K562 (cell line): ENCODE results near the gene FSTL3. TPM values are rescaled to one million over a fixed set of nuclear protein-coding genes. Genes with fewer than 3 reads are reported as not detected.

Experiments
- BMI1 ChIP-seq: fragments of 150-350 bp; IDR thresholded peaks from 2 replicates; pipeline ENCODE4 v1.6.1; 2014; ENCODE audit warnings: low read length
- GTF2E2 ChIP-seq: fragments of 200-800 bp; sonication (Bioruptor generic); IDR thresholded peaks from 2 replicates; pipeline ENCODE4 v1.6.1; 2016; ENCODE audit warnings: missing genetic modification characterization, missing compliant biosample characterization
- GTF3C2 ChIP-seq: IDR thresholded peaks from 3 replicates; pipeline ENCODE4 v1.6.1; 2011; ENCODE audit warnings: borderline replicate concordance, mild to moderate bottlenecking, moderate library complexity; ENCODE audit not compliant: insufficient read length; ENCODE audit errors: extremely low read depth
- KAT7 ChIP-seq: sonication (generic); formaldehyde crosslinking; IDR thresholded peaks from 2 replicates; pipeline ENCODE4 v1.8.0; 2022; ENCODE audit warnings: missing genetic modification reagents, mild to moderate bottlenecking, borderline replicate concordance
- MNT ChIP-seq, 2 experiments: fragments of 450-650 bp; conservative IDR thresholded peaks; 2 replicates each; pipeline ENCODE4 v1.6.1; 2017; ENCODE audit warnings: mild to moderate bottlenecking in 2 of 2, moderate library complexity in 2 of 2
- PHF8 ChIP-seq: fragments of 200-600 bp; sonication (generic); IDR thresholded peaks from 2 replicates; pipeline ENCODE4 v1.6.1; 2012; ENCODE audit warnings: mixed run types, mild to moderate bottlenecking, inconsistent platforms, low read length, moderate library complexity, borderline replicate concordance
- POLR2AphosphoS2 ChIP-seq: IDR thresholded peaks from 2 replicates; pipeline ENCODE4 v1.6.1; 2012; ENCODE audit warnings: low read length, improper control_type of control experiment
- SAP30 ChIP-seq: fragments of 200-600 bp; sonication (generic); IDR thresholded peaks from 2 replicates; pipeline ENCODE4 v1.6.1; 2012; ENCODE audit warnings: borderline replicate concordance, low read depth, mild to moderate bottlenecking, moderate library complexity, low read length, control low read depth, inconsistent platforms; ENCODE audit not compliant: insufficient read depth, poor library complexity, severe bottlenecking
- SNIP1 ChIP-seq: fragments of 450-650 bp; IDR thresholded peaks from 2 replicates; pipeline ENCODE4 v1.7.1; 2017; ENCODE audit warnings: low read depth, mild to moderate bottlenecking
- SRSF9 ChIP-seq: fragments of 200-400 bp; formaldehyde crosslinking; IDR thresholded peaks from 2 replicates; pipeline ENCODE4 v1.6.1; 2017; ENCODE audit warnings: low read depth, low read length, borderline replicate concordance
- ZFP30 ChIP-seq: fragments of 250-450 bp; sonication (Bioruptor Pico); IDR thresholded peaks from 2 replicates; pipeline ENCODE4 v1.8.0; 2022; ENCODE audit warnings: moderate library complexity, mild to moderate bottlenecking, inconsistent platforms, borderline replicate concordance
- ZNF511 ChIP-seq: sonication (generic); formaldehyde crosslinking; IDR thresholded peaks from 2 replicates; pipeline ENCODE4 v1.8.0; 2022; ENCODE audit warnings: mild to moderate bottlenecking, missing genetic modification reagents
- polyA plus RNA-seq, 8 experiments: library from polyadenylated mRNA; depleted of rRNA in 4 of 8; stranded (reverse) in 5 of 8; unstranded in 3 of 8; fragments of >200 nt; fragmentation: Nextera tagmentation in 2 of 8; fragmentation: Illumina TruSeq in 1 of 8; extraction: Ambion mirVana in 2 of 8; extraction: Trizol in 1 of 8; gene quantifications; 2 replicates each; pipeline versions ENCODE4 v1.2.1 to v1.2.3, GENCODE V29; 2011 to 2014; ENCODE audit warnings: inconsistent platforms in 1 of 8, missing spikeins in 1 of 8
- total RNA-seq, 7 experiments: library from RNA; depleted of rRNA in 6 of 7; stranded (reverse); fragments of >200 nt in 6 of 7; fragmentation: Illumina TruSeq in 2 of 7; extraction: Trizol in 2 of 7; gene quantifications; 2 replicates each; pipeline versions ENCODE4 v1.2.1 to v1.2.3, GENCODE V29; 2011 to 2021; ENCODE audit warnings: low replicate concordance in 1 of 7
- TF ChIP-seq, protein P1 (sequence below): IDR thresholded peaks from 2 replicates; pipeline ENCODE4 v1.6.1; 2014; ENCODE audit warnings: antibody characterized with exemption
- TF ChIP-seq, protein P2 (sequence below): fragments of 450-650 bp; IDR thresholded peaks from one replicate; pipeline ENCODE4 v1.6.1; 2018; ENCODE audit warnings: mild to moderate bottlenecking, moderate library complexity; ENCODE audit not compliant: partially characterized antibody
- TF ChIP-seq, protein P3 (sequence below): fragments of 450-650 bp; conservative IDR thresholded peaks from 2 replicates; pipeline ENCODE4 v1.6.1; 2016; ENCODE audit warnings: missing genetic modification characterization, low read depth, mild to moderate bottlenecking, control low read depth, missing compliant biosample characterization

Gene FSTL3
- total and polyA plus RNA-seq, 9 of the 15 experiments (the other 6 are each of a cell fraction or from before 2014, with no cell fraction given): 0.35 to 6.8 (median 4.2) TPM; not detected in 1

DNA sequence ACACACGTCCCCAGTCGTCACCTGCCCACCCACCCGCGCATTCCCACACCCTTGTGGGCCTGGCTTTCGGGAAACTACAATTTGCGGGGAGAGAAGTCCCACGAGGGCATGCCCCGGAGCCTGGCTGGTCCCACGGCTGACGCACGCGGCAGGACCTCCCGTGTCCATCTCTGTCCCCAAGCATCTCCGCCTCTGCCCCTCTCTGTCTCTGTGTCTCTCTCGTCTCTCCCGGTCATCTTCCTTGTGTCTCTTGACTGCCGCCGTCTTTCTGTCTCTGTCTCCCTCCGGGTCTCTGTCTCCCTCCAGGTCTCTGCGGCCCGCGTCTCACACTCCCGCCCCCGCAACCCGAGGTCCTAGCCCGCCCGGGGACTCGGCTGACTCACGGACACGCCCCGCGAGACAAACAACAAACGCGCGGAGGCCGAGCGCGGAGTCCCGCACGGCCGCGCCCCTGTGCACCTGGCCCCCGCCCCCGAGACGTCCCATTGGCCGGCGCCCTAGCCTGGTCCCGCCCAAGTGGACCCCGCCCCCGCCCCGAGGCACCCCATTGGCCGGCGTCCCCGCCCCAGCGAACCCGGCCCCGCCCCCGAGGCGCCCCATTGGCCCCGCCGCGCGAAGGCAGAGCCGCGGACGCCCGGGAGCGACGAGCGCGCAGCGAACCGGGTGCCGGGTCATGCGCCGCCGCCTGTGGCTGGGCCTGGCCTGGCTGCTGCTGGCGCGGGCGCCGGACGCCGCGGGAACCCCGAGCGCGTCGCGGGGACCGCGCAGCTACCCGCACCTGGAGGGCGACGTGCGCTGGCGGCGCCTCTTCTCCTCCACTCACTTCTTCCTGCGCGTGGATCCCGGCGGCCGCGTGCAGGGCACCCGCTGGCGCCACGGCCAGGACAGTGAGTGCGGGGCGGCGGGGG lies 36.7 kb upstream of the FSTL3 start, which contains the start of gene FGF22 (continued):
- TF ChIP-seq ZNF511 (CRISPR knock-in tag): 0 out of 2 replicates have a peak, but pooled peaks have one; percentile 34
- TF ChIP-seq POLR2AphosphoS2: no peak
- TF ChIP-seq SRSF9: no peak
- TF ChIP-seq BMI1: no peak
- TF ChIP-seq ZFP30 (CRISPR knock-in tag): no peak
- peak; percentile 63 to 79 for TF ChIP-seq MNT (conservative IDR thresholded peaks at IDR 0.05)
- TF ChIP-seq GTF3C2: no peak
- TF ChIP-seq, protein P1, sequence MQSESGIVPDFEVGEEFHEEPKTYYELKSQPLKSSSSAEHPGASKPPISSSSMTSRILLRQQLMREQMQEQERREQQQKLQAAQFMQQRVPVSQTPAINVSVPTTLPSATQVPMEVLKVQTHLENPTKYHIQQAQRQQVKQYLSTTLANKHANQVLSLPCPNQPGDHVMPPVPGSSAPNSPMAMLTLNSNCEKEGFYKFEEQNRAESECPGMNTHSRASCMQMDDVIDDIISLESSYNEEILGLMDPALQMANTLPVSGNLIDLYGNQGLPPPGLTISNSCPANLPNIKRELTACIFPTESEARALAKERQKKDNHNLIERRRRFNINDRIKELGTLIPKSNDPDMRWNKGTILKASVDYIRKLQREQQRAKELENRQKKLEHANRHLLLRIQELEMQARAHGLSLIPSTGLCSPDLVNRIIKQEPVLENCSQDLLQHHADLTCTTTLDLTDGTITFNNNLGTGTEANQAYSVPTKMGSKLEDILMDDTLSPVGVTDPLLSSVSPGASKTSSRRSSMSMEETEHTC: no peak
- TF ChIP-seq, protein P2, sequence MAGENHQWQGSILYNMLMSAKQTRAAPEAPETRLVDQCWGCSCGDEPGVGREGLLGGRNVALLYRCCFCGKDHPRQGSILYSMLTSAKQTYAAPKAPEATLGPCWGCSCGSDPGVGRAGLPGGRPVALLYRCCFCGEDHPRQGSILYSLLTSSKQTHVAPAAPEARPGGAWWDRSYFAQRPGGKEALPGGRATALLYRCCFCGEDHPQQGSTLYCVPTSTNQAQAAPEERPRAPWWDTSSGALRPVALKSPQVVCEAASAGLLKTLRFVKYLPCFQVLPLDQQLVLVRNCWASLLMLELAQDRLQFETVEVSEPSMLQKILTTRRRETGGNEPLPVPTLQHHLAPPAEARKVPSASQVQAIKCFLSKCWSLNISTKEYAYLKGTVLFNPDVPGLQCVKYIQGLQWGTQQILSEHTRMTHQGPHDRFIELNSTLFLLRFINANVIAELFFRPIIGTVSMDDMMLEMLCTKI: no peak
- no peak for TF ChIP-seq GTF2E2 (tag)
- TF ChIP-seq, protein P3, sequence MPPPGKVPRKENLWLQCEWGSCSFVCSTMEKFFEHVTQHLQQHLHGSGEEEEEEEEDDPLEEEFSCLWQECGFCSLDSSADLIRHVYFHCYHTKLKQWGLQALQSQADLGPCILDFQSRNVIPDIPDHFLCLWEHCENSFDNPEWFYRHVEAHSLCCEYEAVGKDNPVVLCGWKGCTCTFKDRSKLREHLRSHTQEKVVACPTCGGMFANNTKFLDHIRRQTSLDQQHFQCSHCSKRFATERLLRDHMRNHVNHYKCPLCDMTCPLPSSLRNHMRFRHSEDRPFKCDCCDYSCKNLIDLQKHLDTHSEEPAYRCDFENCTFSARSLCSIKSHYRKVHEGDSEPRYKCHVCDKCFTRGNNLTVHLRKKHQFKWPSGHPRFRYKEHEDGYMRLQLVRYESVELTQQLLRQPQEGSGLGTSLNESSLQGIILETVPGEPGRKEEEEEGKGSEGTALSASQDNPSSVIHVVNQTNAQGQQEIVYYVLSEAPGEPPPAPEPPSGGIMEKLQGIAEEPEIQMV (tag): no peak
- TF ChIP-seq SNIP1: no peak
- TF ChIP-seq KAT7 (CRISPR knock-in tag): no peak
- TF ChIP-seq SAP30: no peak
- TF ChIP-seq PHF8: peak; percentile 42; the same call in 1 of the 2 replicates
